Common myeloid progenitor, CD34-positive (primary cell): Measurements from ENCODE around the gene ALK.

Experiments
- CTCF ChIA-PET: fragments of 350-600 bp; sonication (Branson Sonifier 250); formaldehyde crosslinking; loops from one replicate; lab custom pipeline; 2021; ENCODE audit warnings: antibody characterized with exemption; lab: Charles Lee
- POLR2A ChIA-PET: fragments of 350-600 bp; sonication (Branson Sonifier 250); formaldehyde crosslinking; loops from one replicate; lab custom pipeline; 2021; ENCODE audit warnings: antibody characterized with exemption; lab: Charles Lee
- DNase-seq, 3 donors: peaks; one replicate each; pipeline versions ENCODE4 v3.0.0 to v3.0.0-alpha.2; 2013
- H3K27ac ChIP-seq, 2 experiments: 1 replicate in 1 of 2; 2 replicates in 1 of 2; pipeline ENCODE4 v1.7.0; 2013; ENCODE audit warnings: inconsistent platforms in 2 of 2, low read length in 2 of 2, mild to moderate bottlenecking in 2 of 2, low read depth in 1 of 2, moderate library complexity in 1 of 2; ENCODE audit not compliant: severe bottlenecking in 2 of 2, insufficient read depth in 1 of 2, poor library complexity in 1 of 2
- H3K27me3 ChIP-seq, 5 experiments: replicated peaks in 2 of 5; 1 replicate in 3 of 5; 2 replicates in 2 of 5; pipeline versions ENCODE4 v1.6.1 to v1.7.0; 2013; ENCODE audit warnings: low read length in 4 of 5, mild to moderate bottlenecking in 2 of 5, moderate library complexity in 2 of 5, inconsistent platforms in 1 of 5; ENCODE audit not compliant: insufficient read depth in 5 of 5, control insufficient read depth in 4 of 5
- H3K36me3 ChIP-seq, 4 experiments: 1 replicate in 2 of 4; 2 replicates in 2 of 4; pipeline versions ENCODE4 v1.6.1 to v1.7.0; 2013; ENCODE audit warnings: low read length in 3 of 4, control low read depth in 1 of 4, mild to moderate bottlenecking in 1 of 4; ENCODE audit not compliant: control insufficient read depth in 4 of 4, insufficient read depth in 4 of 4
- H3K4me1 ChIP-seq, 4 experiments: 1 replicate in 3 of 4; 2 replicates in 1 of 4; pipeline versions ENCODE4 v1.6.1 to v1.7.1; 2013; ENCODE audit warnings: low read length in 3 of 4, mild to moderate bottlenecking in 3 of 4, control low read depth in 1 of 4, inconsistent platforms in 1 of 4, moderate library complexity in 1 of 4; ENCODE audit not compliant: control insufficient read depth in 4 of 4, insufficient read depth in 4 of 4; ENCODE audit errors: control extremely low read depth in 1 of 4
- H3K4me3 ChIP-seq, 7 experiments: 1 replicate in 4 of 7; 2 replicates in 3 of 7; pipeline versions ENCODE4 v1.5.1 to v1.7.0; 2013; ENCODE audit warnings: mild to moderate bottlenecking in 7 of 7, low read length in 6 of 7, moderate library complexity in 6 of 7, inconsistent platforms in 2 of 7, low read depth in 2 of 7, control low read depth in 1 of 7; ENCODE audit not compliant: insufficient read depth in 4 of 7, control insufficient read depth in 1 of 7; ENCODE audit errors: extremely low read depth in 1 of 7
- H3K9me3 ChIP-seq, 5 experiments: 1 replicate in 4 of 5; 2 replicates in 1 of 5; pipeline versions ENCODE4 v1.6.1 to v1.7.1; 2013; ENCODE audit warnings: low read length in 4 of 5, mild to moderate bottlenecking in 2 of 5, inconsistent platforms in 1 of 5, low read depth in 1 of 5, moderate library complexity in 1 of 5; ENCODE audit not compliant: control insufficient read depth in 4 of 5, insufficient read depth in 2 of 5; ENCODE audit errors: control extremely low read depth in 1 of 5
- WGBS: methylation state at CpG from one replicate; pipeline ENCODE4 v1.1.5; 2013; ENCODE audit not compliant: insufficient coverage; 5-methylcytosine and 5-hydroxymethylcytosine counted together

The ALK gene

DNA sequence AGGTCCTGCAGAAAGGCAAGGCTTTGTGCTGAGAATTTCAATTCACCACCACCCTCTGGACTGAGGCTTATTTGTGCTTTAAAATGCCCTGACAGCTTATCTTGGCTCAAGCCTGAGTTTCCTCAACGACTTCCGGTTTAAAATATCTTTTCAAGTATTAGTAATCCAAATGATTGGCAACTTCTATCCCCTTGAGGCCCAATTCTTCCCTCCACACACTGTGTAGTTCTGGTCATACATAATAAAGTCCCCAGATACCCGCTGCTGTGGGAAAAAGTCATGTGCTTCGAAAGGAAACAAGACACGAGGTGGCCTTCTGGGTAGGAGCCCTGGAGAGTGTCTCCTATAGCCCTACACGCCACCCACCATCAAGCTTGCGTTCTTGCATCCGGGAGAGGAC is 393.4 kb downstream of the ALK start:
- peaks cover 0 to 29% (median 18%) of the 10 kb centered on the region in 4 experiments for H3K4me1 ChIP-seq
- no peaks in the 10 kb centered on the region for H3K27me3 ChIP-seq
- ChIA-PET POLR2A (no interaction called here), CTCF (interaction anchor here (1.6 kb wide), 1 partner anchor 220 kb away, joined by 3 read pairs; no protein-coding TSS in a partner anchor)
- 86% methylated on average over 4 of the region's 8 CpGs for WGBS
- no peaks in the 10 kb centered on the region for H3K36me3 ChIP-seq
- no peak overlapping the region for H3K27ac ChIP-seq
- no peaks in the 10 kb centered on the region for H3K9me3 ChIP-seq
- DNase-seq, result peak in 2 of 3 donors; percentile 17 to 20
- no peak overlapping the region for H3K4me3 ChIP-seq

DNA sequence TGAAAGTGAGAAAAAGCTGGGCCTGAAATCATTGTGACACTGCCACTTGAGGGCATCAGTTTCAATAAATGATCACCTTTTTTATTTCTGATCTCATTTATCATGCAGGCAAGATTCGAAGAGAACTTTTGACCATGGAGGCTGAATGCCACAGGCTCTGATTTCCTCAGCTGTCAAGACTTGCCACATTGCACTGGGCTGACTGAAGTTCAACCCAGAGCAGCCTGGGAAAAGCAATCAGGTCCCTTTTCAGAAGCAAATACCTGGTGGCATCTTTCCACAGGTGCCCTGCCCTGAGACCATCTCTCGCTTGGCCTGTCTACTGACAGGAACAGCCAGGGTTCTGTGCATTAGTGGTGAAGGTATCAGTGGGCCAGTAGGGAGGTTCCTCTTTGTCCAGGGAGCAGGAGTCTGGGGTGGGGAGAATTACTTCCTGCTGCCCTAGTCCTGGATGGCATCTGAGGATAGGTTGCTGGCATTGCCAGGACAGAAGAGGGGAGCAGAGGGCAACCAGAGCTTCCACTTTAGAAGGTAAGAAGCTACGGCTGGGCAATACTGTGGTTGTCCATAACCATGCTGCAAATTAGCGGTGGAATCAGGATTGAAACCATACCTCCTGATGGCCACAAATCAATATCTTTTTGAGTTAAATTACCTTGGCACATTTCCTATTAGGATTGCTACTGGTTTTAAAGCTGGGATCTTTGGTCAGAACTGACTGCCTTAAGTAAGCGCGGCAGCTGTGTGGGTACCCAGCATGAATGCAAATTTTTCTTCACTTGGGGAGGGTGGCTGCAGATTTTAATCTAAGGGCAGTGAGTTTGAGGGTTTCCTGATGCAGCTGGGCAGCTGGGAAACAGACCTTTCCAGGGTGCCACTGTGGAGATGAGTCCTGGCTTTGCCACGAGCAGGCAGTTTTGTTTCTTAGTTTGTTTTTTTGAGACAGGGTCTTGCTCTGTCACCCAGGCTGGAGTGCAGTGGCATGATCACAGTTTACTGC is 394.5 kb downstream of the ALK start:
- DNase-seq, result no peak
- WGBS, result 87% methylated on average over 3 of the region's 7 CpGs
- Histone ChIP-seq H3K9me3 (no peaks in the 10 kb centered on the region), H3K36me3 (no peaks in the 10 kb centered on the region), H3K27ac (no peak overlapping the region), H3K4me1 (peaks cover 0 to 29% (median 18%) of the 10 kb centered on the region in 4 experiments), H3K4me3 (no peak overlapping the region), H3K27me3 (no peaks in the 10 kb centered on the region)
- ChIA-PET POLR2A (no interaction called here), CTCF (interaction anchor here (0.7 kb wide), 1 partner anchor 15 kb away, joined by 3 read pairs; no protein-coding TSS in a partner anchor)

DNA sequence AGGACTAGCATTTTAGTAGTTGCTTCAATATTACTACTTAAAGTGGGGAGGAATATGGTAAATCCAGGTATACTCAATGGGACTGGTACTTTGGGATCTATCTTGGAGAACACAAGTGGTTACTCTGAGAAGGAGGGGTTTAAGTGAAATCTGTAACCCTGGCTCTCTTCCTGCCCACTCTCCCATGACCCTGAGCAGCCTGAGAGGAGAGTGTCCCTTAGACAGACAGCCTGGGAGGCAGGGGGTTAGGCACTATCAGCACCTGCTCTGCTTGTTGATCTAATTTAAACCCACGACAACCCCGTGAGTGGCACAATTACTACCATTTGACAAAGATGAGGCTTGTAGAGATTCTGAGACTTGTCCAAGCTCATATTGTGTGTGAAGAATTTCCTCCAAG is 395.5 kb downstream of the ALK start:
- WGBS, result 100% methylated on average over 2 of the region's 2 CpGs

DNA sequence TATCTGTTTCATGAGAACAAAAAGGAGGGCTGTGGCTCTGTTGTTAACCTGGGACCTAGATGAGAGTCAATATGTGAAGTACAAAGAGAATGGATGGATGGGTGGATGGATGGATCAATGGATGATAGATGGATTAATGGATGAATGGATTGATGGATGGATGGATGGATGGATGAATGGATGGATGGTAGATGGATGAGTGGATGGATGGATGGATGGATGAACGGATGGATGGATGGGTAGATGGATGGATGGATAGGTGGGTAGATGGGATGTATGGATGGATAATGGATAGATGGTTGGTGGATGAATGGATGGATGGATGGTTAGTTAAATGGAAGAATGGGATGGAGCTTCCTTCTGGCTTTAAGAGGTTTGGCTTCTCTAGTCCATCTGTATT is 396.7 kb downstream of the ALK start:
- WGBS, result 100% methylated on average over 1 of the region's 1 CpG
- no peak overlapping the region for H3K27ac ChIP-seq
- peaks cover 0 to 29% (median 18%) of the 10 kb centered on the region in 4 experiments for H3K4me1 ChIP-seq
- H3K9me3 ChIP-seq, result no peaks in the 10 kb centered on the region
- ChIA-PET POLR2A (no interaction called here), CTCF (no interaction called here)
- no peaks in the 10 kb centered on the region for H3K36me3 ChIP-seq
- no peaks in the 10 kb centered on the region for H3K27me3 ChIP-seq
- no peak for DNase-seq
- no peak overlapping the region for H3K4me3 ChIP-seq

More for the DNA sequence above, 395.5 kb downstream of the ALK start:
- H3K9me3 ChIP-seq, result no peaks in the 10 kb centered on the region
- H3K4me1 ChIP-seq, result peaks cover 0 to 29% (median 18%) of the 10 kb centered on the region in 4 experiments
- no peak overlapping the region for H3K4me3 ChIP-seq
- ChIA-PET CTCF (no interaction called here), POLR2A (no interaction called here)
- no peaks in the 10 kb centered on the region for H3K36me3 ChIP-seq
- H3K27me3 ChIP-seq, result no peaks in the 10 kb centered on the region
- no peak for DNase-seq
- no peak overlapping the region for H3K27ac ChIP-seq

DNA sequence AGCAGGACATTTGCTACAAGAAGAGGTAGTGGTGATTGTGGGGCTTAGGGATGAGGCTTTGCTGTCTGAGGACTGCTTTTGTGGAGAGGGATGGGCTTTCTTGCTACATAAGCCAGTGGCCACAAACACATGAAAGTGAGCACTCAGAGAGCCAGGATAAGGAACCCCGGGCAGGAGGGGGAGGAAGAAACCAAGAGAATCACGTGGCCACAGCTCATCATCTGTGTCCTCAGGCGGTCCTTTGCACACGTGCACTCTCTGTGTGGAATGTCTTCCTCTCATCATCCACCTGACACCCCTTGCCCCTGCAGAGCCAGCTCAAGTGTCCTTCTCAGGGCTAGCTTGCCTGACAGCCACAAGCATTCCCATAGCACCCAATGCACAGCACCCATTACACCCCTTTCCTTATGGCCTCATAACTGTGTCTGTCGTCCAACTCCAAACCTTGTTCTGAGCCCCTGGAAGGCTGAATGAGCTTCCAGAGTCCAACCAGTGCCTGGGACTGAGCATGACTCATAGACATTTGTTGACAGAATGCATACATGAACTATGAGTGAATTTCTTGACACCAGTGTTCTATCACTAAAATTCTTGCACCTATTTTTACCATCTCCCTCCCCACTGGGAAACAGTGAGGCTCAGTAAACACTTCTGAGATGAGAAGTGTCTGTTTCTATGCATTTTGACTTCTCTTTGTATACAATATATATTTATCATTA is 398.3 kb downstream of the ALK start:
- no peak for DNase-seq
- POLR2A ChIA-PET, result no interaction called here
- Histone ChIP-seq H3K27me3 (no peaks in the 10 kb centered on the region), H3K4me3 (no peak overlapping the region), H3K4me1 (peaks cover 0 to 15% (median 7%) of the 10 kb centered on the region in 4 experiments), H3K36me3 (no peaks in the 10 kb centered on the region), H3K27ac (no peak overlapping the region), H3K9me3 (no peaks in the 10 kb centered on the region)
- CTCF ChIA-PET, result no interaction called here
- WGBS, result 97% methylated on average over 4 of the region's 5 CpGs

DNA sequence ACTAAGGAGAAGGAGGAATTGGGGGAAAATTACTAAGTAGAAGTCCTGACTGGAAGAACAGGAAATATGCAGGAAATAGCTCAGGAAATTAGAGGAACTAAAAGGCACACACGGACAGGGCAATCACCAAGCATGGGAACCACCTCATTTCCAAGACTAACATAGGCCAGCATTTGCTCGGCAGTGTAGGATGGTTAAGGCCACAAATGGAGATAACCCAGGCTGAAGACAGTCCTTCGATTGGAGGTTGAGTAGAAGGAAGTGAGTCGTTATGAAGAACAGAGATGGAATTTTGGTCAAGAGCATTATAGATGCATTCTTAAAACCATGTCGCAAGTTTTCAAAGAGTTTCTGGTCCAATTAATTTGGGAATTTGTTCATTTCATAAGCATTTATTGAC is 401.4 kb downstream of the ALK start:
- POLR2A ChIA-PET, result no interaction called here
- Histone ChIP-seq H3K36me3 (no peaks in the 10 kb centered on the region), H3K27ac (no peak overlapping the region), H3K9me3 (no peaks in the 10 kb centered on the region), H3K4me3 (no peak overlapping the region), H3K4me1 (no peaks in the 10 kb centered on the region), H3K27me3 (no peaks in the 10 kb centered on the region)
- DNase-seq, result no peak
- CTCF ChIA-PET, result no interaction called here
- 92% methylated on average over 4 of the region's 5 CpGs for WGBS
